GM19468 (cell line): Measurements from ENCODE around the gene NAALADL2.

Source experiments
- ATAC-seq: cut with Tn5 transposase; IDR thresholded peaks from one replicate; pipeline ENCODE4 v1.9.1; 2021; ENCODE audit warnings: mild to moderate bottlenecking, moderate library complexity, moderate number of reproducible peaks; ENCODE audit not compliant: unreplicated experiment; ENCODE audit errors: extremely low read depth

The NAALADL2 gene

GRCh38 chr3:174859114-174859735, at the start of gene NAALADL2:
Gene NAALADL2 (plus strand): TSS chr3:174859334.
- ATAC-seq = no peak

GRCh38 chr3:174810254-174810653, 48.9 kb upstream of the NAALADL2 start:
- ATAC-seq = no peak

GRCh38 chr3:174812172-174812862, 46.8 kb upstream of the NAALADL2 start:
- ATAC-seq = no peak

GRCh38 chr3:174815750-174816149, 43.4 kb upstream of the NAALADL2 start:
- no peak for ATAC-seq

GRCh38 chr3:174820885-174821284, 38.2 kb upstream of the NAALADL2 start:
- ATAC-seq = no peak

- ATAC-seq = no peak
These were observed 37.7 kb upstream of the NAALADL2 start for GRCh38 chr3:174821477-174821876.

- ATAC-seq = no peak
These were observed 36.8 kb upstream of the NAALADL2 start for GRCh38 chr3:174822320-174822719.

- no peak for ATAC-seq
These were observed 33.1 kb upstream of the NAALADL2 start for GRCh38 chr3:174826069-174826468.

- ATAC-seq = no peak
These were observed 14.4 kb upstream of the NAALADL2 start for GRCh38 chr3:174844746-174845145.

- ATAC-seq = no peak
These were observed 13.1 kb upstream of the NAALADL2 start for GRCh38 chr3:174846055-174846454.

GRCh38 chr3:174854987-174855386, 4.1 kb upstream of the NAALADL2 start:
- no peak for ATAC-seq

GRCh38 chr3:174857301-174857700, 1.8 kb upstream of the NAALADL2 start:
- ATAC-seq = no peak

GRCh38 chr3:174858353-174858752, 781 bp upstream of the NAALADL2 start:
- no peak for ATAC-seq

GRCh38 chr3:174859756-174860155, 622 bp downstream of the NAALADL2 start:
- ATAC-seq = no peak

- ATAC-seq = no peak
These were observed 3.0 kb downstream of the NAALADL2 start for GRCh38 chr3:174862101-174862500.

GRCh38 chr3:174862666-174863065, 3.5 kb downstream of the NAALADL2 start:
- ATAC-seq = no peak

- no peak for ATAC-seq
These were observed 4.4 kb downstream of the NAALADL2 start for GRCh38 chr3:174863488-174863887.

GRCh38 chr3:174869448-174869847, 10.3 kb downstream of the NAALADL2 start:
- no peak for ATAC-seq

GRCh38 chr3:174873832-174874657, 14.9 kb downstream of the NAALADL2 start:
- no peak for ATAC-seq

- ATAC-seq = no peak
These were observed 23.7 kb downstream of the NAALADL2 start for GRCh38 chr3:174882789-174883188.
